Endodermal cell (in vitro differentiated cells): ENCODE measurements around the gene OLFML2A. TPM values are rescaled to one million over a fixed set of nuclear protein-coding genes. Genes with fewer than 3 reads are reported as not detected.

Experiments
- DNase-seq: peaks from one replicate; pipeline ENCODE4 v3.0.0-alpha.2; 2017
- H3K27ac ChIP-seq: 2 replicates; pipeline ENCODE4 v1.5.1; 2013; ENCODE audit warnings: mild to moderate bottlenecking, low read depth, low read length, moderate library complexity
- H3K27me3 ChIP-seq: 2 replicates; pipeline ENCODE4 v1.6.1; 2013; ENCODE audit warnings: mild to moderate bottlenecking, low read length, moderate library complexity; ENCODE audit not compliant: insufficient read depth, control insufficient read depth, poor library complexity, severe bottlenecking
- H3K36me3 ChIP-seq: 2 replicates; pipeline ENCODE4 v1.7.0; 2013; ENCODE audit warnings: mild to moderate bottlenecking, low read length, moderate library complexity; ENCODE audit not compliant: control insufficient read depth, insufficient read depth
- H3K4me1 ChIP-seq: one replicate; pipeline ENCODE4 v1.7.0; 2013; ENCODE audit warnings: low read length; ENCODE audit not compliant: control insufficient read depth, insufficient read depth
- H3K4me3 ChIP-seq: 2 replicates; pipeline ENCODE4 v1.5.1; 2013; ENCODE audit warnings: mild to moderate bottlenecking, low read length, moderate library complexity
- H3K9ac ChIP-seq: 2 replicates; pipeline ENCODE4 v1.6.1; 2013; ENCODE audit warnings: mild to moderate bottlenecking, low read length, moderate library complexity; ENCODE audit not compliant: poor library complexity, severe bottlenecking; ENCODE audit errors: extremely low read depth
- H3K9me3 ChIP-seq: 2 replicates; pipeline ENCODE4 v1.6.1; 2013; ENCODE audit warnings: mild to moderate bottlenecking, low read length, moderate library complexity; ENCODE audit not compliant: control insufficient read depth
- H3K27ac Mint-ChIP-seq: 2 replicates; pipeline ENCODE4 v1.8.0; 2020; ENCODE audit warnings: mixed read lengths
- H3K27me3 Mint-ChIP-seq: 2 replicates; pipeline ENCODE4 v1.8.0; 2021; ENCODE audit warnings: mild to moderate bottlenecking, mixed read lengths; ENCODE audit not compliant: insufficient read depth
- H3K36me3 Mint-ChIP-seq: 2 replicates; pipeline ENCODE4 v1.8.0; 2020; ENCODE audit warnings: low read depth, mixed read lengths
- H3K4me1 Mint-ChIP-seq: 2 replicates; pipeline ENCODE4 v1.8.0; 2020; ENCODE audit warnings: mixed read lengths
- H3K4me3 Mint-ChIP-seq: 2 replicates; pipeline ENCODE4 v1.8.0; 2020; ENCODE audit warnings: mild to moderate bottlenecking, moderate library complexity, mixed read lengths
- H3K9me3 Mint-ChIP-seq: 2 replicates; pipeline ENCODE4 v1.8.0; 2020; ENCODE audit warnings: mild to moderate bottlenecking, mixed read lengths
- WGBS, 2 experiments: methylation state at CpG; one replicate each; pipeline versions ENCODE4 v1.1.5 to v1.1.7; 2013; ENCODE audit warnings: missing lambda C conversion rate in 2 of 2, mixed read lengths in 1 of 2; ENCODE audit not compliant: insufficient coverage in 1 of 2, insufficient read length in 1 of 2; 5-methylcytosine and 5-hydroxymethylcytosine counted together
- total RNA-seq, 2 donors: library from RNA; stranded (reverse); fragmentation: NEBNext Ultra II Directional in 1 of 2; extraction: Animal tissue kit (Norgen Biotek cat#: 25700) in 1 of 2; gene quantifications; 2 replicates in 1 of 2; 3 replicates in 1 of 2; pipeline ENCODE4 v1.2.1, GENCODE V29; 2021
- TF ChIP-seq, protein P1 (sequence below): fragments of 200-600 bp; sonication (generic); conservative IDR thresholded peaks from 2 replicates; pipeline ENCODE4 v1.5.0; 2021; ENCODE audit warnings: antibody characterized with exemption, mild to moderate bottlenecking

OLFML2A gene
- total RNA-seq, 2 donors from 2014 or later: 28.1 to 31.2 TPM

DNA sequence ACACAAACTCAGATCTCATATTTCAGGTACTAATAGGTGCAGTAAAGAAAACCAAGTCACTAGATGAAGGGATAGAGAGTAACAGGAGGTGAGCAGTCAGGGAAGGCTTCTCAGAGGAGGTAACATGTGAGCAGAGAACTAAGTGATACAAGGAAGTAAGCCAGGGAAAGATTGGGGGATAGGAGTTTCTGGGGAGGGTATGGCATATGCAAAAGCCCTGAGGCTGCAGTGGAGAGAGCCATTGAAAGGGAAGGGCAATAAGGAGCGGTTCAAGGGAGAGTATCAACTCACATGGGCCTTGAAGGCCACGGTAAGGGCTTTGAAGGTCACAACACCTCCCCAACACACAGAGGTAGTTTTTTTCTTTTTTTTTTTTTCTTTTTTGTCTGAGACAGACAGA, 6.9 kb downstream of the OLFML2A start:
- no peak overlapping the region for H3K4me3 ChIP-seq
- peak; percentile 15 for DNase-seq
- H3K27me3 ChIP-seq: no peaks in the 10 kb centered on the region
- no peak overlapping the region for H3K27ac Mint-ChIP-seq
- peaks cover 18% of the 10 kb centered on the region for H3K4me1 Mint-ChIP-seq
- H3K36me3 ChIP-seq: no peaks in the 10 kb centered on the region
- no peaks in the 10 kb centered on the region for H3K9me3 Mint-ChIP-seq
- H3K36me3 Mint-ChIP-seq: peaks cover 4% of the 10 kb centered on the region
- H3K27ac ChIP-seq: no peak overlapping the region
- no peaks in the 10 kb centered on the region for H3K9me3 ChIP-seq
- peaks cover 2% of the 10 kb centered on the region for H3K27me3 Mint-ChIP-seq
- peaks cover 4% of the 10 kb centered on the region for H3K4me1 ChIP-seq
- TF ChIP-seq, protein P1, sequence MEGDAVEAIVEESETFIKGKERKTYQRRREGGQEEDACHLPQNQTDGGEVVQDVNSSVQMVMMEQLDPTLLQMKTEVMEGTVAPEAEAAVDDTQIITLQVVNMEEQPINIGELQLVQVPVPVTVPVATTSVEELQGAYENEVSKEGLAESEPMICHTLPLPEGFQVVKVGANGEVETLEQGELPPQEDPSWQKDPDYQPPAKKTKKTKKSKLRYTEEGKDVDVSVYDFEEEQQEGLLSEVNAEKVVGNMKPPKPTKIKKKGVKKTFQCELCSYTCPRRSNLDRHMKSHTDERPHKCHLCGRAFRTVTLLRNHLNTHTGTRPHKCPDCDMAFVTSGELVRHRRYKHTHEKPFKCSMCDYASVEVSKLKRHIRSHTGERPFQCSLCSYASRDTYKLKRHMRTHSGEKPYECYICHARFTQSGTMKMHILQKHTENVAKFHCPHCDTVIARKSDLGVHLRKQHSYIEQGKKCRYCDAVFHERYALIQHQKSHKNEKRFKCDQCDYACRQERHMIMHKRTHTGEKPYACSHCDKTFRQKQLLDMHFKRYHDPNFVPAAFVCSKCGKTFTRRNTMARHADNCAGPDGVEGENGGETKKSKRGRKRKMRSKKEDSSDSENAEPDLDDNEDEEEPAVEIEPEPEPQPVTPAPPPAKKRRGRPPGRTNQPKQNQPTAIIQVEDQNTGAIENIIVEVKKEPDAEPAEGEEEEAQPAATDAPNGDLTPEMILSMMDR: no peak
- no peak overlapping the region for H3K4me3 Mint-ChIP-seq
- no peak overlapping the region for H3K9ac ChIP-seq
- 80% methylated on average over 1 of the region's 2 CpGs; no CpG with 5 or more reads in 1 of the 2 experiments for WGBS, 2 experiments

DNA sequence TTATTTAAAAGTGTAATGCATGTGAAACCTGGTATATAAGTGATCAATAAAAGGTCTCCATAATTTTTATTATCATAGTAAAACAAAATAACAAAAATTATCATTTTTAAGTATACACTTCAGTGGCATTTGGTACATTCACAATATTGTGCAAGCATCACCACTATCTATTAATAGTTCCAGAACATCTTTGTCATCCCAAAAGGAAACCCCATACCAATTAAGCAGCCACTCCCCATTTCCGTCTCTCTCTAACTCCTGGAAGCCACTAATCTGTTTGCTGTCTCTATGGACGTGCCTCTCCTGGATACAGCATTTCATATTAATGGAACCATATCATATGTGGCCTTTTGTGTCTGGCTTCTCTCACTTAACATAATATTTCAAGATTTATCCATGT, 7.6 kb downstream of the OLFML2A start:
- Histone ChIP-seq H3K36me3 (no peaks in the 10 kb centered on the region), H3K9me3 (no peaks in the 10 kb centered on the region), H3K27ac (no peak overlapping the region), H3K4me1 (peaks cover 4% of the 10 kb centered on the region), H3K27me3 (no peaks in the 10 kb centered on the region), H3K4me3 (no peak overlapping the region), H3K9ac (no peak overlapping the region)
- H3K4me3 Mint-ChIP-seq: no peak overlapping the region
- 83% methylated on average over 2 of the region's 2 CpGs for WGBS, 2 experiments
- no peak for DNase-seq
- H3K9me3 Mint-ChIP-seq: no peaks in the 10 kb centered on the region
- H3K4me1 Mint-ChIP-seq: peaks cover 12% of the 10 kb centered on the region
- H3K27ac Mint-ChIP-seq: no peak overlapping the region
- no peaks in the 10 kb centered on the region for H3K27me3 Mint-ChIP-seq
- peaks cover 4% of the 10 kb centered on the region for H3K36me3 Mint-ChIP-seq
- TF ChIP-seq, protein P1: no peak

DNA sequence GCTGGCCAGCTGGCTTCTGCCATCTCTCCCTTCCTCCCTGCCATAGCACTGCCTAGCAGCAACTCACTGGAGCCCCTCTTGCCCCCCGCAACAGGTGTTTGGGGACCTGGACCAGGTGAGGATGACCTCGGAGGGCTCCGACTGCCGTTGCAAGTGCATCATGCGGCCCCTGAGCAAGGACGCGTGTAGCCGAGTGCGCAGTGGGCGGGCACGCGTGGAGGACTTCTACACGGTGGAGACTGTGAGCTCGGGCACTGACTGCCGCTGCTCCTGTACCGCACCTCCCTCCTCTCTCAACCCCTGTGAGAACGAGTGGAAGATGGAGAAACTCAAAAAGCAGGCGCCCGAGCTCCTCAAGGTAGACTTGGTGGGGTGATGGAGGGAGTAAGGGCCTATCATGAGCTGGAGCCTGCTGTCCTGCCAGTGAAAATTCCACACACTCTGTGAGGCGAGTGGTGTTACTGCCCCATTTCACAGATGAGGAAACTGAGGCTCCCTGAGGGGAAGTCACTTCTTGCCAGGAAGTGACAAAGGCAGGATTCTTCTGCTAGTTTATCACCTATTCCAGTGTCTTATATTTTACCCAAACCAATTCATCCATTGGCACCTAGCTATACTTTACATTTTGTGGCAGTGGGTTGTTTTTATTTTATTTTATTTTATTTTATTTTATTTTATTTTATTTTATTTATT, 10.1 kb downstream of the OLFML2A start:
- Histone ChIP-seq H3K4me1 (no peaks in the 10 kb centered on the region), H3K27me3 (no peaks in the 10 kb centered on the region), H3K4me3 (no peak overlapping the region), H3K36me3 (no peaks in the 10 kb centered on the region), H3K9ac (no peak overlapping the region), H3K9me3 (no peaks in the 10 kb centered on the region), H3K27ac (no peak overlapping the region)
- Mint-ChIP-seq H3K9me3 (no peaks in the 10 kb centered on the region), H3K4me1 (peaks cover 2% of the 10 kb centered on the region), H3K27me3 (no peaks in the 10 kb centered on the region), H3K36me3 (peaks cover 7% of the 10 kb centered on the region), H3K27ac (no peak overlapping the region), H3K4me3 (no peak overlapping the region)
- TF ChIP-seq, protein P1: no peak
- 96 to 98% methylated on average over 17 to 20 of the region's 20 CpGs for WGBS, 2 experiments
- DNase-seq: peak; percentile 42
